HG02973 (cell line): ENCODE measurements around the gene TMEM52.

Source experiments
- ATAC-seq: cut with Tn5 transposase; IDR thresholded peaks from one replicate; pipeline ENCODE4 v1.9.1; 2021; ENCODE audit warnings: moderate library complexity; ENCODE audit not compliant: unreplicated experiment

TMEM52 gene

GRCh38 chr1:1876335-1876930, 42.6 kb downstream of the TMEM52 start:
- ATAC-seq: no peak

- ATAC-seq: no peak
These were observed 43.1 kb downstream of the TMEM52 start for GRCh38 chr1:1875932-1876331.

- no peak for ATAC-seq
These were observed 44.2 kb downstream of the TMEM52 start for GRCh38 chr1:1874901-1875300.

GRCh38 chr1:1873186-1873585, 45.9 kb downstream of the TMEM52 start:
- ATAC-seq: no peak

- no peak for ATAC-seq
These were observed 46.6 kb downstream of the TMEM52 start for GRCh38 chr1:1872329-1872994.

- no peak for ATAC-seq
These were observed 49.6 kb downstream of the TMEM52 start for GRCh38 chr1:1869469-1869868.
